NCI-H510A (cell line): Measurements from ENCODE around the gene RMDN3.

Source experiments
- DNase-seq: peaks from one replicate; lab custom pipeline; 2025; lab: John Stamatoyannopoulos, UW

The RMDN3 gene

DNA sequence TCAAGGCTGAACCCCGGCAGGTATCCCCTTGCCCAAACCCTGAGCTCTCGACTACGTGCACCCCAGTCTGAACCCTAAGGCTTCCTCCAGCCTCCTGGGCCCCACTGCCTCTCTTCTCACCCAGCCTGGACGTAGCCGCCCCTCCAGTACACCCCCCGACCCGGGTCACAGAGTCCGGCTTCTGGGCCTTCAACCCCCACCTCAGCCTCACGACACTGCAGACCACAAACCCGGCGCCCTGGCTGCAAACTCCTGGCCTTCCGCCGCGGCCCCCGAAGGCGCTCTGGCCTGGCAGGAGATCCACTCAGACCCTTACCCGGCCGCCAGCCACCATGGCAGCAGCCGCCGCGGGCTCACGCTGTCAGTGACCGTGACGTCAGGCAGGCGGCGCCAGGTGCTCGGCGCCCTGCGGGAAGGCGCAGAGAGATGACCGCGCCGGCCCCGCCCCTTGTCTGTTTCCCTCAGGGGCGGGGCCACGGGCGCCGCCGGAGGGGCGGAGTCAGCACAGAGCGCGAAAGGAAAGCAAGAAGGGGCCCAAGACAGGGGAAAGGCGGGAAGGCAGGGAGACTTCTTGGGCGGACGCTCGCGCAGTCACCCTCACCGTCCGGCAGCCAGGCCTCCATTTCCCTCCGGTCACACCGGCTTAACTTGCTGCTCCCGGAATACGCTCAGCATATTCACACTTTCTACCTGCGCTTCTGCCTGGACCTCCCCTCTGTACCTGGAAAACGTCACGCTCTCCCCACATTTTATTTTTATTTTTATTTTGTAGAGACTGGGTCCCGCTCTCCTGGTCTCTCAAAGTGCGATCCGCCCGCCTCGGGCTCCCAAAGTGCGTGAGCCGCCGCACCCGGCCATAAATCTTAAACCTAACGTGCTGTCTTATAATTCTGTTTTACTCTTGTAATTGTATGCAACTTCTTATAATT is at the start of gene RMDN3:
RMDN3 (minus strand) TSS at position 372 of the 929 bp plus-strand sequence. CDS start 471 bp downstream, outside the sequence.
- DNase-seq = peak; percentile 78

GRCh38 chr15:40803688-40804087 is 48.6 kb upstream of the RMDN3 start:
- DNase-seq = no peak

- no peak for DNase-seq
Observed at GRCh38 chr15:40803076-40803475, 48.0 kb upstream of the RMDN3 start.

DNA sequence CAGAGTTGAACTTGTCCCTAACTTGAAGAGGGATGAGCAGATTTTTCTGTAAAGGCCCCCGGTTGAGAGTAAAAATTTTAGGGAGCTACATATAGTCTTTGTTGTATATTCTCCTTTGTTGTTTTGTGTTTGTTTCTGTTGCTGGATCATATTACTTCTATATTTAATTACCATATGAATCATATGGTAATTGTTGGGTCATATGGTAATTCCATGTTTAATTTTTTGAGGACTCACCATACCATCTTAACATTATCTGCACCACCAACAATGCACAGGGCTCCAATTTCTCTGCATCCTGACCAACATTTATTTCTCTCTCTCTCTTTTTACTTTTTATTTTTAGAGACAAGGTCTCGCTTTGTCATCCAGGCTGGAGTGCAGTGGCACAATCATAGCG is 44.5 kb upstream of the RMDN3 start:
- no peak for DNase-seq

GRCh38 chr15:40796512-40796911 is 41.5 kb upstream of the RMDN3 start:
- no peak for DNase-seq

DNA sequence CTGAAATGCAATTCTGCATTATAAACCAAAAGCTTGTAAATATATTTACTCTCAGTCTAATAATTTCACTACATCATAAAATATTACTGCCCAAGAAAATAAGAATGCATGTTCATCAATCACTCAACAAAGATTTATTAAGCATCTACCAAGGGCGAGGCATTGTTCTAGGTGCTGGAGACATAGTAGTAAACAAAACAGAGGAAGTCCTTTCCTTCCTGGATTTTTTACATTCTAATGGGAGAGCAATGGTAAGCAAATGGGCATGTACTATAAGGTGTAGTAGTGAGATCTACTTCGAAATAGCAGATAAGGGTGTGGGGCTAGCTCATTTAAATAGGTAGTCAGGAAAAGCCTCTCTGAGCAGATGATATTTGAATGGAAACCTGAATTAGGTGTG is 41.0 kb upstream of the RMDN3 start:
- no peak for DNase-seq

DNA sequence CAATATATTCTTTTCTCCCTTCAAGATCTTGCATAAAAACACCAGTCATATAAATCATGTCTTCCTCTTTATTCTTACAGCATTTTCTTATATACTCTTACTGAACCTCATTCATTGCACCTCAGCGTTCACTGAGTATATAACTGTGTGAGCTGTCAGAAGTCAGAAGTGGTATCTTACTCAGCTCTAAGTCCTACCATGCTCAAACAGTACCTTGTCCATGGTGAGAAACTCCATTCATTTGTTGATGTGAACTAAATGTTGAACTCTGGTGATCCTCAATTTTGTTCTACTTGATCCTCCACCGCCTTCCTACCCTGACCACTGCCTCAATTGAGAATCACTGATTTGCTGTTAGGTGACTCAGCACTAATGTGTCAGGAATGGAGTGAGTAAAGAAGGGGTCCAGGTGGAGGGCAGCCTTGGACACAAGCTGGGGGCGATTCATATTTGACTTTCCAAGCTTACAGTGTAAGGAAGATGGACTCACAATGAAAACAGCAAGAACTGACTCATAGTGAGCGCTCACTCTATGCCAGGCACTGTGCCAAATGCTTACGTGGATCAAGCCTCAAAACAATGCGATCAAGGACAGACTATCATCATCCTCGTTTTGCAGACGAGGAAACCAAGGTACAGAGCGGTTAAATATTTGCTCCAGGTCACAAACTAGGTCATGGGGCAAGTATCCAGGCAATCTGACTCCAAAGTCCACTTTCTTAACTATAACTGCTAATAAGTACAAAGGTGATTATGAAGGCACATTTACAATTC is 38.3 kb upstream of the RMDN3 start:
- DNase-seq = no peak

DNA sequence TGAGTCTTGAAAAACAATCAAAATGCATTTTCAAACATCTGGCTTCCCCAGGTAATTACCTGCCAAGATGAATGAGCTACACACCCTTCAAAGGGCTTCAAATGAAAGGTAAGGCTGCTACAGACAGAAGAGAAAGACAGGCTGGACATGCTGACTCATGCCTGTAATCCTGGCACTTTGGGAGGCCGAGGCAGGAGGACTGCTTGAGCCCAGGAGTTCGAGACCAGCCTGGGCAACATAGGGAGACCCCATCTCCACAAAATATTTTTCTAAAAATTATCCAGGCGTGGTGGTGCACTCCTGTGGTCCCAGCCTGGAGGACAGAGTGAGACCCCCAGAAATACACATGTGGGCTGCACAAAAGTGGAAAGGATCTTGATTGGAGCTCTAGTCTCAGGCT is 37.3 kb upstream of the RMDN3 start:
- no peak for DNase-seq

DNA sequence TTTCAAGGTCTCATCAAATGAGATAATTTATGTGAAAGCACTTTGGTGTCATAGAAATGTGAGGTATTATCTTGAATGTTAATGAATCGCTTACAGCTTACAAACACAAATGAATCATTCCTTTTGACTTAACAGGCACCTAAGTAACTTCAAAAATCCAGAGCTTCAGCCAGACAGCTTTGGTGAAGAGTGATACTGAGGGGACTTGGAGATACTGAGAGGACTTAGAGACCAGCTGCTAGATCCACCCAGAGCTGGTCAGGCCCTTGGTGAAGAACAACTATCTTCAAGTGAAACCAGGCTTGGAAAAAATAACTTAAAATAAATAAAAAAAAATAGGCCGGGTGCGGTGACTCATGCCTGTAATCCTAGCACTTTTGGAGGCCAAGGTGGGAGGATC is 35.7 kb upstream of the RMDN3 start:
- no peak for DNase-seq

DNA sequence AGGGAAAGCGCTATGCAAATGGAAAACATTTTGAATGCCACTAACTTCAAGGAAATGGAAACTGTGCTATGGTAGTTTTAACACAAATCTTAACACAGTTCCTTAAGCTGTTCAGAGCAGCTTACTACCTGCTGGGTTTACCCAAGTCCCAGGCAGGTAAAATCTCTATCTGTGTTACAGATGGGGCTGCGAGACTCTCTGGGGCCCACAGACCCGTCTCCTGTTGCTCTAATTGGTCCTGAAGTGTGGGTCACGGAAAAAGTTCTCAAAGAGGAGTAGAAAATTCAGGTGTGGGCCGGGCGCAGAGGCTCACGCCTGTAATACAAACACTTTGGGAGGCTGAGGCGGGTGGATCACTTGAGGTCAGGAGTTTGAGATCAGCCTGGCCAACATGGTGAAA is 34.9 kb upstream of the RMDN3 start:
- no peak for DNase-seq

DNA sequence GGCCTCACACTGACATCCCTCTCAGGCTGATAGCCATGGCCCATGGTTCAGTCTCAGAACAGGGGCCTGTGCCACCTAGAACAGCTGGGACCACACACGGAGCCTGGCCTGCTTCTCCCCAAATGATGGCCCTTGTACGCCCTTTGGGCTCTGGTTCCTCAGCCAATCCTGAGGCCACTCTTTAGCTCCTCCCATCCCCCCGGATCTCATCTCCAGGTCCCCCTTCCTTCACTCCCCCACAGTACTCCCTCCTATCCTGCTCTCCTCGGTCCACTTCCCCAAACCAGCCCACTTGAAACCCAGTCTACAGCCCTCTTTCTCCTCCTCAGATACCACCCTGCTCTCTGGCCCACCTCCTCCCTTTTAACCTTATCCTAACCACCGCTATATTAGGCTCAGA is 34.1 kb upstream of the RMDN3 start:
- no peak for DNase-seq

DNA sequence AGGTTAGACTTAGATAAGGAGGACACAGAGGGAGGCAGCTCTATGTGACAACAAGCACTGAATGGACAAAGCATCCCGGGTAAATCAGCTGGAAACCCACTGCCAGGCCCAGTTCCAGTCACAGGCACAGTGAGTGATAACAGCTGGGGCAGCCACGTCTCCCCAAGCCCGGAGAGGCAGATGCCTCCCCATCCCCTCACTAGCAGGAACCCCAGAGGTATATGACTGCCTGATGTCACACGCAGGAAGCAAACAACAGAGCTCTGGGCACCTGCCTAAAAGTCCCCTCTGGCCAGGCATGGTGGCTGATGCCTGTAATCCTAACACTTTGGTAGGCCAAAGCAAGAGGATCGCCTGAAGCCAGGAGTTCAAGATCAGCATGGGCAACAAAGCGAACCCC is 32.9 kb upstream of the RMDN3 start:
- no peak for DNase-seq

- DNase-seq = peak; percentile 88
Observed at GRCh38 chr15:40787344-40787841, 32.3 kb upstream of the RMDN3 start.

- DNase-seq = no peak
Observed at GRCh38 chr15:40785814-40786213, 30.8 kb upstream of the RMDN3 start.

GRCh38 chr15:40785164-40785563 is 30.1 kb upstream of the RMDN3 start:
- no peak for DNase-seq

DNA sequence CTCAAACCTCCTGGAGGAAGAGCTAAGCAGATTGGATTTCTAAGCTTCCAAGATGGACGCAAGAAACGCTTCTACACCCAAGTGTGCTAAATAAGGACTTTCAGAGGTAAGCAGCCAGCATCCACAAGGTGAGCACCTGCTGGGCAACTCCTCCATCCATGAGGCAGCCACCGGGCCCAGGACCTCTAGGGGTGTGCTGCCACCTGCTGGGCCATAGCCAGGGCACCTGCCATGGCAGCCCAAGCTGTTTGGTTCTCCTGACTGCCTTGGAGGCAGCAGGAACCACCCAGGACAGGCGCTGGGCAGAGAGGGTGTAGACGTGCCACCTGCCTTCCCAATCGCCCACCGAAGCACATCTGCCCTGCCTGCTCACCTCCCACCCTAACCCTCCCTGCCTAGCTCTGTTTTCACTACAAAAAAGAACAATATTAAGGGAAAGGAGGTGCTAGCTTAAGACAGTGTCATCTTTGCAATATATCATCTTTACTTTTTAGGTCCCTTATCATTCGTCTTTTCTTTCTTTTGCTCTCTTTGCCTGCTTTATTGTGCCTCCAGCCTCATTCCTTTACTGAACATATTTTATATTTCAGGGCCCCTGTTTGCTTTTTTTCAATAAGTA is 27.7 kb upstream of the RMDN3 start:
- DNase-seq = peak; percentile 49

DNA sequence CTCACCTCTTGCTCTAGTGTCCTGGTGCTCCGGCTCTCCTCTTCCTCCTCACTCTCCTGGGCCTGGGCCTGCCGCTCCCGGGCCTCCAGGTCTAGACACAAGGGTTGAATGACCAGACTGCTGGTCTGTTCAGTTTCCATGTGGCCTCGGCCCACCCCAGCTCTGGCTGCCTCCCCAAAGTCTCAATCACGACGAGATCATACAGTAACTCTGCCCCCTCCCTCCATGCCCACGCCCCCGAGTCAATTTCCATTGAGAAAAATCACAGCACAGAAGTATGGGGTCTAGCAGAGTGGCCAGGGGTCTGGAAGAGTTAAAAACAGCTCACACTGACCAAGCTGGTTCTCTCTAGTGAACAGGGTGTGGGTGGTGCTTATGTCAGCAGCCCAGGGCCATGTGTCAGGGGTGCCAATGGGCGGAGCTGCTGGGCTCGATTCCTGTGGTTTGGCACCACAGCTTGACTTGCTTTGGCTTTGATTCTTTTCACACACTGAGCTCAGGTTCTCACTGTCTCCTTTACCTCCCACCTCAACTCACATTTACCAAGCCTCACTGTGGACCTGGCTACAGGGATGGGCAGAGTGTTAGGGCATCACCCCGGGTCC is 21.6 kb upstream of the RMDN3 start:
- DNase-seq = no peak

DNA sequence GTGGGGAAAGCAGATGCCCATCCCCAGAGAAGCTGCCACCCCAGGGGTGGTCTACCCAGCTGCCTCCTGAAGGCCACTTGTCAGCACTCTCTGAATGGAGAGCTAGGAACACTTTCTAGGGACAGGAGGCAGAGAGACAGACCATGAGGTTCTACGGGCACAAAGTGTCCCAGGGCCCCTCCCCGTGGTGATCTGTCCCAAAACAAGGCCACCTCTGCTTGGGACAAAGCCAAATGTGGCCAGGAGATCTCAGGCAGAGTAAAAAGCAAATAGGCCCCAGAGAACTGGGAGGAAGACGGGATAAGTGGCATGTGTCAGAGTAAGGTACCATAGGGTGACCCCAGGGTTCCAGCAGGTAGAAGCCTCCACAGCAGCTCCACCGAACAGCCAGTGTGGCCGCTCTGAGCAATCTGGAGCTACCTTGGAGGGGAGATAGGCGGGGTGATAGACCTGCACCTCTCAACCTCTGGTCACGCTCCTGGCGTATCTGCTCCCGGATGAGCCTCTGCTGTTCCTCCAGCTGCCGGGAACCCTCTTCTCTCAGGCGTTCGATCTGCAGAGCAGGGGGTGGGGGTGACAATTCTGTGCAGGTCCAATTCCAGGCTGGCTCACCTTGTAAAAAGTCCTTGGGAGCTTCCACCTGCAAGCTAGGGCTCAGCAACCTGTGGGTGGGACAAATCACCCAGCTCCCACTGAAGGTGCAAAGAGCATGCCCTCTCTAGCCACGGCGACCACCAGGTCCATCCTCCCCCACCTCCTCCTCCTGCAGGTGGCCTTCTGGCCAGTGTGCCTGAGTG is 20.9 kb upstream of the RMDN3 start:
- DNase-seq = no peak

- no peak for DNase-seq
Observed at GRCh38 chr15:40775007-40775406, 20.0 kb upstream of the RMDN3 start.

- DNase-seq = no peak
Observed at GRCh38 chr15:40773902-40774301, 18.8 kb upstream of the RMDN3 start.

GRCh38 chr15:40773496-40773895 is 18.4 kb upstream of the RMDN3 start:
- DNase-seq = no peak
